Ishikawa (cell line): ENCODE data around the gene MPPE1.

Experiments used
- CREB1 ChIP-seq: IDR thresholded peaks from 2 replicates; pipeline ENCODE4 v1.6.1; 2012; ENCODE audit warnings: low read depth
- EP300 ChIP-seq: IDR thresholded peaks from 2 replicates; pipeline ENCODE4 v1.6.1; 2012; ENCODE audit warnings: borderline replicate concordance
- NFIC ChIP-seq: IDR thresholded peaks from 2 replicates; pipeline ENCODE4 v1.6.1; 2012
- RAD21 ChIP-seq: IDR thresholded peaks from 2 replicates; pipeline ENCODE4 v1.6.1; 2012; ENCODE audit warnings: low read depth
- TAF1 ChIP-seq: IDR thresholded peaks from 2 replicates; pipeline ENCODE4 v1.6.1; 2012; ENCODE audit warnings: low read depth, mild to moderate bottlenecking
- TCF12 ChIP-seq: IDR thresholded peaks from 2 replicates; pipeline ENCODE4 v1.6.1; 2012; ENCODE audit warnings: low read depth
- TEAD4 ChIP-seq: IDR thresholded peaks from 2 replicates; pipeline ENCODE4 v1.6.1; 2012
- YY1 ChIP-seq: IDR thresholded peaks from 2 replicates; pipeline ENCODE4 v1.6.1; 2012; ENCODE audit warnings: low read depth
- TF ChIP-seq, protein P1 (sequence below): IDR thresholded peaks from 2 replicates; pipeline ENCODE4 v1.6.1; 2012
- TF ChIP-seq, protein P2 (sequence below): IDR thresholded peaks from 2 replicates; pipeline ENCODE4 v1.6.1; 2012; ENCODE audit warnings: low read depth, mild to moderate bottlenecking

DNA sequence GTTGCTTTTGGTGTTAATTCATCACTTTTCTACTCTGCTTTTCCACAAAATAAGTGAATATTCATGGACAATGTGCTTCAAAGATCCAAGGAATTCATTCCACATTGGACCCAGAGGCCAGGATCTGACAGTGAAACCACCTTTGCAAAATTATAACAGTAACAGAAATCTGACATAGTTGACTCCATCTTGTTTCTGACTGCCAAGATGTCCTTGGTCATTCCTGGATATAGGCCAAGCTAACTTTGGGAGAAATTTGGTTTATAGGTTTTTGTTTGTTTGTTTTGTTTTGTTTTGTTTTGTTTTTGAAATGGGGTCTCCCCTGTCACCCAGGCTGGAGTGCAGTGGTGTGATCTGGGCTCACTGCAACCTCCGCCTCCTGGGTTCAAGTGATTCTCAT is 10.3 kb downstream of the MPPE1 start:
- TF ChIP-seq RAD21 (no peak), TEAD4 (no peak), CREB1 (no peak), YY1 (no peak), NFIC (no peak), TAF1 (no peak), EP300 (no peak), TCF12 (no peak)
- TF ChIP-seq, protein P1, sequence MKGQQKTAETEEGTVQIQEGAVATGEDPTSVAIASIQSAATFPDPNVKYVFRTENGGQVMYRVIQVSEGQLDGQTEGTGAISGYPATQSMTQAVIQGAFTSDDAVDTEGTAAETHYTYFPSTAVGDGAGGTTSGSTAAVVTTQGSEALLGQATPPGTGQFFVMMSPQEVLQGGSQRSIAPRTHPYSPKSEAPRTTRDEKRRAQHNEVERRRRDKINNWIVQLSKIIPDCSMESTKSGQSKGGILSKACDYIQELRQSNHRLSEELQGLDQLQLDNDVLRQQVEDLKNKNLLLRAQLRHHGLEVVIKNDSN, result no peak
- TF ChIP-seq, protein P2, sequence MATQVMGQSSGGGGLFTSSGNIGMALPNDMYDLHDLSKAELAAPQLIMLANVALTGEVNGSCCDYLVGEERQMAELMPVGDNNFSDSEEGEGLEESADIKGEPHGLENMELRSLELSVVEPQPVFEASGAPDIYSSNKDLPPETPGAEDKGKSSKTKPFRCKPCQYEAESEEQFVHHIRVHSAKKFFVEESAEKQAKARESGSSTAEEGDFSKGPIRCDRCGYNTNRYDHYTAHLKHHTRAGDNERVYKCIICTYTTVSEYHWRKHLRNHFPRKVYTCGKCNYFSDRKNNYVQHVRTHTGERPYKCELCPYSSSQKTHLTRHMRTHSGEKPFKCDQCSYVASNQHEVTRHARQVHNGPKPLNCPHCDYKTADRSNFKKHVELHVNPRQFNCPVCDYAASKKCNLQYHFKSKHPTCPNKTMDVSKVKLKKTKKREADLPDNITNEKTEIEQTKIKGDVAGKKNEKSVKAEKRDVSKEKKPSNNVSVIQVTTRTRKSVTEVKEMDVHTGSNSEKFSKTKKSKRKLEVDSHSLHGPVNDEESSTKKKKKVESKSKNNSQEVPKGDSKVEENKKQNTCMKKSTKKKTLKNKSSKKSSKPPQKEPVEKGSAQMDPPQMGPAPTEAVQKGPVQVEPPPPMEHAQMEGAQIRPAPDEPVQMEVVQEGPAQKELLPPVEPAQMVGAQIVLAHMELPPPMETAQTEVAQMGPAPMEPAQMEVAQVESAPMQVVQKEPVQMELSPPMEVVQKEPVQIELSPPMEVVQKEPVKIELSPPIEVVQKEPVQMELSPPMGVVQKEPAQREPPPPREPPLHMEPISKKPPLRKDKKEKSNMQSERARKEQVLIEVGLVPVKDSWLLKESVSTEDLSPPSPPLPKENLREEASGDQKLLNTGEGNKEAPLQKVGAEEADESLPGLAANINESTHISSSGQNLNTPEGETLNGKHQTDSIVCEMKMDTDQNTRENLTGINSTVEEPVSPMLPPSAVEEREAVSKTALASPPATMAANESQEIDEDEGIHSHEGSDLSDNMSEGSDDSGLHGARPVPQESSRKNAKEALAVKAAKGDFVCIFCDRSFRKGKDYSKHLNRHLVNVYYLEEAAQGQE, result no peak
